ENCODE measurements around the gene HSD17B1. TPM values are rescaled to one million over a fixed set of nuclear protein-coding genes. Genes with fewer than 3 reads are reported as not detected.
"Not testable (repeated sequence)": the region's sequence is repeated elsewhere in the genome, so short reads cannot be mapped to it uniquely, and the experiment has no call there.

Gene HSD17B1
- total RNA-seq, 1 experiment from 2014 or later: 0.48 TPM

GRCh38 chr17:42525221-42525620, 27.5 kb upstream of the HSD17B1 start:
- no peak for DNase-seq (ENCODE audit: low spot score)

GRCh38 chr17:42526031-42526444, 26.7 kb upstream of the HSD17B1 start:
- DNase-seq (ENCODE audit: low spot score): no peak

GRCh38 chr17:42527932-42528331, 24.8 kb upstream of the HSD17B1 start:
- DNase-seq (ENCODE audit: low spot score): no peak

- DNase-seq (ENCODE audit: low spot score): no peak
Observed at GRCh38 chr17:42529061-42529460, 23.7 kb upstream of the HSD17B1 start.

GRCh38 chr17:42530952-42531454, 21.7 kb upstream of the HSD17B1 start:
- no peak for DNase-seq (ENCODE audit: low spot score)

- DNase-seq (ENCODE audit: low spot score): peak; percentile 56
Observed at GRCh38 chr17:42531455-42532354, 21.0 kb upstream of the HSD17B1 start.

- DNase-seq (ENCODE audit: low spot score): no peak
Observed at GRCh38 chr17:42535155-42536047, 17.3 kb upstream of the HSD17B1 start.

GRCh38 chr17:42536048-42536371, 16.7 kb upstream of the HSD17B1 start, which contains the start of gene NAGLU:
Gene NAGLU, plus strand, starts transcription at chr17:42536241. Its CDS starts 32 bp downstream, at chr17:42536273.
- peak; percentile 82 for DNase-seq (ENCODE audit: low spot score)

- peak; percentile 78 for DNase-seq (ENCODE audit: low spot score)
Observed at GRCh38 chr17:42536372-42537155, 16.2 kb upstream of the HSD17B1 start.

- no peak for DNase-seq (ENCODE audit: low spot score)
Observed at GRCh38 chr17:42537156-42537805, 15.4 kb upstream of the HSD17B1 start.

GRCh38 chr17:42537826-42538451, 14.8 kb upstream of the HSD17B1 start:
- no peak for DNase-seq (ENCODE audit: low spot score)

GRCh38 chr17:42538482-42538881, 14.2 kb upstream of the HSD17B1 start:
- DNase-seq (ENCODE audit: low spot score): no peak

GRCh38 chr17:42540558-42540957, 12.2 kb upstream of the HSD17B1 start:
- DNase-seq (ENCODE audit: low spot score): not testable (repeated sequence)

GRCh38 chr17:42541041-42541833, 11.5 kb upstream of the HSD17B1 start:
- no peak for DNase-seq (ENCODE audit: low spot score)

- DNase-seq (ENCODE audit: low spot score): no peak
Observed at GRCh38 chr17:42543190-42544079, 9.3 kb upstream of the HSD17B1 start.

GRCh38 chr17:42544874-42545283, 7.8 kb upstream of the HSD17B1 start:
- no peak for DNase-seq (ENCODE audit: low spot score)

- DNase-seq (ENCODE audit: low spot score): not testable (repeated sequence)
Observed at GRCh38 chr17:42545755-42546505, 6.8 kb upstream of the HSD17B1 start.

- no peak for DNase-seq (ENCODE audit: low spot score)
Observed at GRCh38 chr17:42547001-42547461, 5.7 kb upstream of the HSD17B1 start.
